GM21786 (cell line): ENCODE data around the gene GALNT4.
A peak's percentile ranks its signal among the peaks of the same experiment; 100 is the strongest.

Source experiments
- ATAC-seq: cut with Tn5 transposase; IDR thresholded peaks from one replicate; pipeline ENCODE4 v1.9.1; 2021; ENCODE audit not compliant: unreplicated experiment

GALNT4 gene

DNA sequence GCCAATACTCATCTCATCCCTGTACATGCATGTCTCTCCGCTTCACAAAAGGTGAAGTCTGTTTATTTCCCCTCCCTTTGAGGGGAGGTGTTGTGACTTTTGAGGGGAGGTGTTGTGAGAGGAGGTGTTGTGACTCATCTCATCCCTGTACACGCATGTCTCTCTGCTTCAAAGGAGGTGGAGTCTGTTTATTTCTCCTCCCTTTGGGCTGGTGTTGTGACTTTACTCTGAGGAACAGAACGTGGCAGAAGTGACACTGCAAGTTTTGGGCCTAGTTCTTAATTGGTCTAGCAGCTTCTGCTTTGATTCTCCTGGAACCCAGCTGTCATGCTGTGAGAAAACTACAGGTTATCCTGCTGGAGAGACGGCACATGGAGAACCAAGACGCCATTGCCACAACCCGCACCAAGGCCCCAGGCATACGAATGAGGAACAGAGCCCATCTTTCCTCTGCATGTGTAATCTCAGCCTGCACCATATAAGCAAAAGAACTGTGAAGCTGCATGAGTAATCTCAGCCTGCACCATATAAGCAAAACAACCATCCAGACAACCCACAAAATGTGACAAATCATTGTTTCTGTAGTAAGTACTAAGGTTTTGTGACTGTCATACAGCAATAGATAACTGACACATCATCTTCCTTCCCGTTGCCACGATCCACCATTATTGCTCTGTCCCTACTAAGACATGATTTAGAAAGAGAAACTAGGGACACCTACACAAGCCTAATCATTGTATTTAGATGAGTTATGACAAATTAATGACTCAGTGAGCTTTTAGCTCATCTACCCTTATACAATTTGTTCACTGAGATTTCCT lies 30.0 kb downstream of the GALNT4 start:
- ATAC-seq = peak; percentile 42

DNA sequence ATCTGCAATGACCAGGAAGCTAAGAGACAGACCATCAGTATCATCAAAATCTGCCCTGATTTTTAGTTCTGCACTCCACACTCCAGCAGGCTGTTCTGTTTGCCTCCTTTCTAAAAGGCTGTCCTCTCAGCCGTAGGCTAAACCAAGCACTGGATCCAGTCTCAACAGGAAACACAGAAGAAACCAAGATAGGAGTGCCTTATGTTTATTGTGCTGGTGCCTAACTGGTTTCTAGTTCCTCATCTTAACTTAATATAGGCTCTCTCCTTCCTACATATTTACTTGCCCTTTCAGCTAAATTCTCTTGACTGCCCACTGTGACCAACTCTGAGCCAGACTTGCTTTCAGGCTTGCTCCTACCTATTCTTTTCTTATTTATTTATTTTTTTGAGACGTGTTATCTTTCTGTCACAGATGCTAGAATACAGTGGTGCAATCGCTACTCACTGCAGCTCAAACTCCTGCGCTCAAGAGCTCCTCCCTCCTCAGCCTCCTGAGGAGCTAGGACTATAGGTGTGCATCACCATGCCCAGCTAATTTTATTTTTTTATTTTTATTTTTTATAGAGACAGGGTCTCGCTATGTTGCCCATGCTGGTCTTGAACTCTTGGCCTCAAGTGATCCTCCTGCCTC lies 30.8 kb downstream of the GALNT4 start:
- peak; percentile 46 for ATAC-seq

DNA sequence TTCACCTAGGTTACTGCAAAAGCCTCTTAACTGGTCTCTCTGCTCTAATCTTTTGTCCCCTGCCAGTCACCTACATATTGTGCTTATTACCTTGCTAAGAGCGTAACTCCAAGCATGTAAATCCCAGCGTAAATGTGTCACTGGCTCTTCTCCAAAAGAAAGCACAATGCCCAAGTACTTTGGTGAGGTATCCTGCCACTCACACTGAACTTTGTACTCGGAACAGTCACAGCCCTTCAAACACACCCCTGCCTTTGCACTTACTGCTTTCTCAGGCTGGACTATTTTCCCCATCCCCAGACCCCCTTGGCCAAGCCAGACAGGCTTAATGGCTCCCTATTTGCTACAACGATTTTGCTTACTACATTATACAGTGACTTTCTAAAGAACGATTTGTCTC lies 31.7 kb downstream of the GALNT4 start:
- ATAC-seq = no peak

DNA sequence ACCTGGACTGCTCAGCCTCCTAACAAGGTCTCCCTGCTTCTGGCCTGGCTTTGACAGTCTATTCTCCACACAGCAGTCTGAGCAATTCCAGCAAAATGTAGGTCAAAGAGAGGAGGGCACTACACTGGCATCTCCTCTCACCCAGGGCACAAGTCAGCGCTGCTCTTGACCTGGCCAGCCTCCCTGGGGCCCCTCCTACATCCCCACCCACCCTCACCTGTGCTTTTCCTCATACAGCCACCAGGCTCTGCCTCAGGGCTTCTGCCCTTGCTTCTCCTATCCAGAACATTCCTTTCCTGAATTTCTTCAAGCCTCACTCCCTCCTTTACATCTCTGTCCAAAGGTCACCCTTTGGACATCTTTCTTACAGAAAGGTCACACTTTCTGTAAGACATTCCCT lies 33.7 kb downstream of the GALNT4 start:
- ATAC-seq = no peak

DNA sequence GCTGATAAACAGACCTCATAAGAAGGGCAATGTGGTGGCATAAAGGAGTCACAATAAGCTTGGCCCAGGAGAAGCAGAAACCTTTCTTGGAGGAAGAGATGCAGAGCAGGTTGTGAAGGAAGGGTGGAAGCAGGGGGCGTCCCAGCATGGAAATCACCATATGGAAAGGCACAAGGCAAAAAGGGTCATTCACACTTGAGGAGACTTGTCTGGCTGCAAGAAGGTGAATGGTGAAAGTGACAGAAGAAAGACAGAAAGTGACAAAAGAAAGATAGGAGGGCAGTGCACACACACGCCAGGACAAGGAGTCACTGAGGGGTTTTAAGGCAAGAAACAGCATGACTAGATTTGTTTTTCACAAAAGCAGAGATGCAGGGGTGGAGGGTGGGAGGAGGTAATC lies 38.3 kb downstream of the GALNT4 start:
- no peak for ATAC-seq

DNA sequence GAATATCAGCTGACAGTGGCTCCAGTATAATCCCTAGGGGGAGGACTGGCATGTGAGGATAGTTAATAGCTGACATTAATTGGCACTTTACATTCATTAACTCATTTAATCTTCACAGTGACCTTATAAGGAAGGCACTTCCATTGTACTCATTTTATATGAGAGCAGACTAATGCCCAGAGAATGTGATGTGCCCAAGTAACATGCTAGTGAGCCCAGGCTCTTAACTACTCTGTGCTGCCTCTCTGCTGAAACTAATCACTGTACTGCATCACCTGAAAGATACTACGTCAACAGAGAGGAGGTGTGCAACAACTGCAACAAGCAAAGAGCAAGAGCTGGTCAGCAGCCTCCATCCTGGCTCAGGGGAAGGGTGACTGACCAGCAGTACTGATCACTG lies 40.1 kb downstream of the GALNT4 start:
- no peak for ATAC-seq

DNA sequence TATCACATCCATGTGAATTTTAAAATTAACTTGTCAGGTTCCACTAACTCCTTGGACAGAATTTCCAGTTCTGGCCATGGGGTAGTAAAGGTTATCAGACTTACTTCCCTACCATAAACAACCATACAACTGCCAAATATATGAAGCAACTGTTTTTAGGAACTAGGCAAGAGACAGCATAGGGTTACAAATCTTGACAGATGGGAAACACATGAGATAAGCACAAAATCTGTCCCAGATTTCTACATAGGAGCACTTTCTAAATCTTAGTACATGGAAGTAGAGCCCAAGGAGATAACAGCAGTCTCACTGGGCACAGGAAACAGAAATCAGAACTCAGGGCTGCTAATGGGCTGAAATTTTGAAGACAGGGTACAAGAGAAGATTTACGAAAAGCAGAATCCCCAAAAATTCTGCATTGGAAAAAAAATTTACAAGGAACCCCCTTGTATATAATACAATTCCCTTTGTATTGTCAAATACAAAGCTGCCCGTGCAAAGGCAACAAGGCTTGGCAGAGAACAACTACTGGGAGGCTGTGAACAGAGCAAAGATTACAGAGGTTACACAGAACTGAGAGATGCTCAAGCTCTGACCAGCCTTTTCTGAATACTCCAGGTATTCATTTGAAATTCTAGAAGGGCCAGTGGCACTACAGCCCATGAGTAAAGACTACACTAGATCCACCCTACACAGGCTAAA lies 43.2 kb downstream of the GALNT4 start:
- ATAC-seq = no peak

DNA sequence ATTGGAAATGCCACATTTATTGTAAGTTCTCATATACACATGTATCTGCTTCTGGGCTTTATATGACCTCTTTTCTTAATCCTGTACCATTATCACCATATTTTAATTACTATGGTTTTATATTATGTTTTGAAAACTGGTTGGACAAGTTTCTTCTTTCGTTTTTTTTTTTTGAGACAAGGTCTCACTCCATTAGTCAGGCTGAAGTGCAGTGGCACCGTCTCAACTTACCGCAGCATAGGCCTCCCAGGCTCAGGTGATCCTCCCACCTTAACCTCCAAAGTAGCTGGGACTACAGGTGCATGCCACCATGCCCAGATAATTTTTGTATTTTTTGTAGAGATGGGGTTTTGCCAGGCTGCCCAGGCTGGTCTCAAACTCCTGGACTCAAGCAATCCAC lies 44.6 kb downstream of the GALNT4 start:
- ATAC-seq = no peak

DNA sequence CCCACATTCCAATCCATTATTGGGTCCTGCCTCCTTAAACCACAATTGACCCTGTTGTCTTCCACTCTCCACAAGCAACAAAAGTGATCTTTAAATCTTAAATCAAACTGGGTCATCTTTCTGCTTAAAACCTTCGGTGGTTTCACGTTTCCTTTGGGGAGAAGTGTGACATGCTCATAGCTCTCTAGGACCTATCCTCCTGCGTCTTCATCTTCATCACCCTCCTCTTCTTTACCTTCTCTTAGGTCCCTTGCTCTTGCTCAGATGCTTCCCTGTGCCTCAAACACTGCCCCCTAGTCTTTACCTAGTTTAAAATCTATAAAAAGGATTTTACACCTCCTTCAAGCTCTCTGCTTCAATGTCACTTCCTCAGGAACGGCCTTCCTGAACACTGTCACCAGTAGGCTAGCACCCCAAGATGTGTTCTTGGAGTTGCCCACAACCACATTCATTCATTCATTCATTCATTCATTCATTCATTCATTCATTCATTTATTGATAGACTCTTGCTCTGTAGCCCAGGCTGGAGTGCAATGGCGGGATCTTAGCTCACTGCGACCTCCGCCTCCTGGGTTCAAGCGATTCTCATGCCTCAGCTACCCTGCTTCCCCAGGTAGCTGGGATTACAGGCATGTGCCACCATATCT lies 46.8 kb downstream of the GALNT4 start:
- no peak for ATAC-seq

DNA sequence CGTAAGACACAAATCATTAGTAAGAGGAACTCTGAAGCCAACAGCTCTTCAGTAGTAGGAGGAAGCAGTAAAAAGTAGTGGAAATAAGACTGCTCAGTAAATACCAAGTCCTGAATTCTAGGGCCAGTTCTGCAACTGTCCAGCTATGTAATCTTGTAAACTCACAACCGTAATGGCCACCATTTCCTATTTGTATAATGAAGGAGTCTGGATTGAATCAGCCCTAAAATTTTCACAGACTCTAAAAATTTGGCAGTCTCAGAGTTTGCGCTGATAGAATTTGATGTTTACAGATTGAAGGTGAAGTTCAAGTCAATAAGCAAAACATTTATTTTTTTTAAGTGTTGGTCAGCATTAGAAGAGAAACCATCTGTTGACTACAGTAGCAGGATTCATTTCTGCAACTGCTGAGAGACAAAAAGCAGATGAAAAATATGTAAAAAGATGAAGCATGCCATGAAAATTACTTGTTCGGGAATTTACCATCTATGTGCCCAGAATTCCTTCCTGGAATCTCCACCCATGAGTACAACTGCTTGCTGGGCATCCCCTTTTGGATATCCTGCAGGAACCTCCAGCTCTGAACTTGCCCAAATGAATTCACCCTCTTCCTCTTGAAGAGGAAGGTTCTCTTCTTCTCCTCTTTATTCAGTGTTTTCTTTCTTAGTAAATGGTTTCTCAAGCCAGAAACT lies 47.5 kb downstream of the GALNT4 start:
- no peak for ATAC-seq

DNA sequence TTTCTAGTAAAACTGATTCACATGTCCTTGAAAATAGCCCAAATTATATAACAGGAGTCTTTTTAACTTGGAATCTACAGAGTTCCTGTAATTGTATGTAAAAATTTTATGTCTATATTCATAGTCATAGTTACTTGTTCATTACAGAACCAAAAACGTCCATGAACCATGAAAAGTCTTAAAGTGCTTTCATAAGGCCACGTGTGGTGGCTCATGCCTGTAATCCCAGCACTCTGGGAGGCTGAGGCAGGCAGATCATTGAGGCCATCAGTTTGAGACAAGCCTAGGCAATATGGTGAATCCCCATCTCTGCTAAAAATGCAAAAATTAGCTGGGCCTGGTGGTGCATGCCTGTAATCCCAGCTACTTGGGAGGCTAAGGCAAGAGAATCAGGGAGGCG lies 48.4 kb downstream of the GALNT4 start:
- no peak for ATAC-seq

DNA sequence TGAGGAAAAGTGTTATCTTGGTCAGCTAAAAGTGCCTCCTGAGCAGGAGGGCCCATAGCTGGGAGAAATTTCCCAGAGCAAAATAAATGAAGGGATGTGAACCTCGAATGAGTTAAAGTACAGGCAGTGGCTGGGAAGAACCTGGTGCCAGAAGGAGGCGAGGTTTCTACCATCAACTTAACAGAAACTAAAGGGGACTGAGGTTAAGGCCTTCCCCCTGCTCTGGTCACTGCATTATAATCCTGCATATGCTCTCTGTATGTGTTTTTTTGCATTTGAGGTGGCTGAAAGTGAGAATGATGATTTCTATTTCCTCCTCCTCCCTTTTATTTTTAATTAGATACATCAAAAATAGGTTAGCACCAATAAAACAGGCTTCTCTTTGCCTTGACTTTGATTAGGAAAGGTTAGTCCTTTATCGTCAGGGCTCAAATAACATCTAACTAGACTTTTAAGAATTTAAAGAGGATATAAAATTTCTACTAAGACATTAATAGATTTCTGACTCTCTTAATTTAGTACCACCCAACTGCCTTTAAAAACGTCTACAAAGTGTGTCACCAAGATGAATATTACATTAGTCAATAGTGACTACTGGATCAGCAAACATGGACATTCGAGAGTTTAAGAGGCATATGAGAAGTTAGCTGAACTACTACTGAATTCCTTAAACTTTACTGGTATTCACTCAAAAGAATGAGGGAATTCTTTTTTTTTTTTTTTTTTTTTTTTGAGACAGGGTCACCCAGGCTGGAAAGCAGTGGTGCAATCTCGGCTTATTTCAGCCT lies 49.2 kb downstream of the GALNT4 start:
- ATAC-seq = no peak

DNA sequence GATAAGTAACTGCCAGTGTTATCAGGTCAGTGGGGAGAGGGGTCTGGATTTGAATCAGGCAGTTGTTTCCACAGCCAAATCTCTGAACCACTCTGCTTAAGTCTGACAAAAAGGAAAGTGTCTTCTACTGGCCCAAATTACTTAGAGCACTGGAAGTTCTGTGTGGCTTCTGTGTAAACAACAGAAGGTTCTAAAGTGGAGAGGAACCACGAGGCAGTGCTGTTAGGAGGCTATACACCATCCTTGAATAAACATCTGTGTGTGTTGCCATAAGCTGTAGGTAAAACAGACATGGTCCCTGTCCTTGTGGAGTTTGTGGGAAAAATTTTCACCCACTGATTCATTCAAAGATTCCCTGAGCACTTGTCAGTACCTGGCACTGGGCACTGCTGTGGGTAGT lies 50.0 kb downstream of the GALNT4 start:
- no peak for ATAC-seq
